Measurements from ENCODE around the gene MR1. TPM values are rescaled to one million over a fixed set of nuclear protein-coding genes. Genes with fewer than 3 reads are reported as not detected.
"Not testable (repeated sequence)": the region's sequence is repeated elsewhere in the genome, so short reads cannot be mapped to it uniquely, and the experiment has no call there.

MR1 gene
- total and polyA plus RNA-seq, 12 donors: 3.9 to 36.1 (median 26.1) TPM

DNA sequence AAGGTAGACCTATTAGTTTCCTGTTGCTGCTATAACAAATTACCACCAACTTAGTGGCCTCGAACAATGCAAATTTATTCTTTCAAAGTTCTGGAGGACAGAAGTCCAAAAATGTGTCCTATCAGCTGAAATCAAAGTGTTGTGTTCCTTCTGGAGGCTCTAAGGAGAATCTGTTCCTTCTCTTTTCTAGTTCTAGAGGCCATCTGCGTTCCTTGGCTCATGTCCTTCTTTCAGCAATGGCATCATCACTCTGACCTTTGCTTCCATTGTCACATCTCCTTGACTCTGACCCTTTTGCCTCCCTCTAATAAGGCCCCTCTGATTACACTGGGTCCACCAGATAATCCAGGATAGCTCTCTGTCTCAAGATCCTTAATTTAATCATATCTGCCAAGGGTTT is 1.2 kb upstream of the MR1 start:
- WGBS, 4 donors: 57 to 70% (median 65%) methylated on average over 2 of the region's 2 CpGs
- DNase-seq: peak in 1 of 7 donors; percentile 9
- Histone ChIP-seq H3K27me3 (no peaks in the 10 kb centered on the region), H3K4me1 (replicated peaks in 1 of 2) (peaks cover 18 to 49% of the 10 kb centered on the region in 2 donors), H3K9me3 (replicated peaks in 1 of 3) (no peaks in the 10 kb centered on the region), H3K27ac (peak overlapping the region; percentile 84 to 97 (median 88)), H3K36me3 (replicated peaks in 1 of 2) (no peaks in the 10 kb centered on the region), H3K4me3 (no peak overlapping the region)
- intact Hi-C loops (cut with DNase I): loop anchor here in 1 of 2 donors (10.0 kb wide), 1 partner anchor 112 kb away; no protein-coding TSS in a partner anchor
- TF ChIP-seq POLR2A (IDR thresholded peaks at IDR 0.05): no peak
- TF ChIP-seq, protein P1, sequence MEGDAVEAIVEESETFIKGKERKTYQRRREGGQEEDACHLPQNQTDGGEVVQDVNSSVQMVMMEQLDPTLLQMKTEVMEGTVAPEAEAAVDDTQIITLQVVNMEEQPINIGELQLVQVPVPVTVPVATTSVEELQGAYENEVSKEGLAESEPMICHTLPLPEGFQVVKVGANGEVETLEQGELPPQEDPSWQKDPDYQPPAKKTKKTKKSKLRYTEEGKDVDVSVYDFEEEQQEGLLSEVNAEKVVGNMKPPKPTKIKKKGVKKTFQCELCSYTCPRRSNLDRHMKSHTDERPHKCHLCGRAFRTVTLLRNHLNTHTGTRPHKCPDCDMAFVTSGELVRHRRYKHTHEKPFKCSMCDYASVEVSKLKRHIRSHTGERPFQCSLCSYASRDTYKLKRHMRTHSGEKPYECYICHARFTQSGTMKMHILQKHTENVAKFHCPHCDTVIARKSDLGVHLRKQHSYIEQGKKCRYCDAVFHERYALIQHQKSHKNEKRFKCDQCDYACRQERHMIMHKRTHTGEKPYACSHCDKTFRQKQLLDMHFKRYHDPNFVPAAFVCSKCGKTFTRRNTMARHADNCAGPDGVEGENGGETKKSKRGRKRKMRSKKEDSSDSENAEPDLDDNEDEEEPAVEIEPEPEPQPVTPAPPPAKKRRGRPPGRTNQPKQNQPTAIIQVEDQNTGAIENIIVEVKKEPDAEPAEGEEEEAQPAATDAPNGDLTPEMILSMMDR (IDR thresholded peaks at IDR 0.05): no peak

DNA sequence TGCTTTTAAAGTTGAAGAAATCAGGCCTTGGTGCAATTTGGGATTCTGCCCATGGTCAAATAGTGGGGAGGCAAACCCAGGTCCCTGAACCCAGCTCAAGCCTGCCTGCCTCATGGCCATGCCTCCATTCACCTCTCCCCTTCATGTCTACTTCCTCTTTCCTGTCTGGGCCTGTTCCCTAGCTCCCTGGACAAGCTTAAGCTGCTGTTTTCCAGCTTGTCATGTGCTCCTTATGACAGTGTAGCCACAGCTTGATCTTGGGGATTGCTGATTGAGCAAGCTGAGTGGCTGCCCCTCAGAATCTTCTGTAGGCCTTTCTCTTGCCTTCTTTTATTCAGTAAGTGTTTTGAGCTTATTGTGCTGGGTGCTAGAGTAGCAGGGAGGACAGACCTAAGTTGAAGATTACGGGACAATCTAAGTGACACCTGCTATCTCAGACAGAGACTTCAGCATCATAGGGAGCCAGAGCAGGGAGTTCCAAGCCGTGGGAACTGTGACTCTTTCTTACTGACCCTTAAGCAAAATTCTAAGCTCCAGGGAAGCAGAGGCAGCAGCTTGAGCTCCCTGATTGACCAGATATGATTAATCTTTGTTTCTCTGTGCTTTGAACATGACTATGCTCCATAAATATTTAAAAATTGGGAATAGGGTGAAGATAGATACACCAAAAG is 520 bp upstream of the MR1 start:
- intact Hi-C loops (cut with DNase I): loop anchor here in 1 of 2 donors (10.0 kb wide), 1 partner anchor 112 kb away; no protein-coding TSS in a partner anchor
- H3K27me3 ChIP-seq: no peaks in the 10 kb centered on the region
- H3K4me3 ChIP-seq: peak overlapping the region in 1 of 4 donors; percentile 58
- H3K27ac ChIP-seq: peak overlapping the region; percentile 84 to 97 (median 88)
- TF ChIP-seq, protein P1 (IDR thresholded peaks at IDR 0.05): no peak
- TF ChIP-seq POLR2A (IDR thresholded peaks at IDR 0.05): no peak
- peak; percentile 38 to 73 (median 59) for DNase-seq
- no peaks in the 10 kb centered on the region for H3K9me3 ChIP-seq (replicated peaks in 1 of 3)
- peaks cover 18 to 51% of the 10 kb centered on the region in 2 donors for H3K4me1 ChIP-seq (replicated peaks in 1 of 2)
- WGBS, 4 donors: 7 to 34% (median 28%) methylated on average over 2 of the region's 2 CpGs
- H3K36me3 ChIP-seq (replicated peaks in 1 of 2): no peaks in the 10 kb centered on the region

DNA sequence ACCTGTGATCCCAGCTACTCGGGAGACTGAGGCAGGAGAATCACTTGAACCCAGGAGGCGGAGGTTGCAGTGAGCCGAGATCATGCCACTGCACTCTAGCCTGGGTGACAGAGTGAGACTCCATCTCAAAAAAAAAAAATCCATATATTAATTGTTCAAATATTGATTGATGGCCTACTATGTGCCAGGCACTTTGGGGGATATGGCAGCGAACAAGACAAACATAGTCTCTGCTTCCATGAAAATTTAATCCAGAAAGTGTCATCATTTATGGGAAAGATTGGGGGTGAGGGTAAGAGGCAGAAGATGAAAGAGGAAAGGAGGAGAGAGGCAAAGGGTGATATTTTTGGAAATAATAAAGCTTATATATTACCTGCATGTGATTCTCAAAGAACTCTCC is 1.4 kb downstream of the MR1 start:
- not testable (repeated sequence) for H3K27me3 ChIP-seq; DNase-seq; H3K9me3 ChIP-seq (replicated peaks in 1 of 3); H3K27ac ChIP-seq; H3K36me3 ChIP-seq (replicated peaks in 1 of 2); H3K4me3 ChIP-seq
- peaks cover 18 to 51% of the 10 kb centered on the region in 2 donors for H3K4me1 ChIP-seq (replicated peaks in 1 of 2)
- WGBS, 4 donors: 92 to 98% (median 96%) methylated on average over 4 of the region's 4 CpGs
- intact Hi-C loops (cut with DNase I): loop anchor here in 1 of 2 donors (10.0 kb wide), 1 partner anchor 110 kb away; no protein-coding TSS in a partner anchor

DNA sequence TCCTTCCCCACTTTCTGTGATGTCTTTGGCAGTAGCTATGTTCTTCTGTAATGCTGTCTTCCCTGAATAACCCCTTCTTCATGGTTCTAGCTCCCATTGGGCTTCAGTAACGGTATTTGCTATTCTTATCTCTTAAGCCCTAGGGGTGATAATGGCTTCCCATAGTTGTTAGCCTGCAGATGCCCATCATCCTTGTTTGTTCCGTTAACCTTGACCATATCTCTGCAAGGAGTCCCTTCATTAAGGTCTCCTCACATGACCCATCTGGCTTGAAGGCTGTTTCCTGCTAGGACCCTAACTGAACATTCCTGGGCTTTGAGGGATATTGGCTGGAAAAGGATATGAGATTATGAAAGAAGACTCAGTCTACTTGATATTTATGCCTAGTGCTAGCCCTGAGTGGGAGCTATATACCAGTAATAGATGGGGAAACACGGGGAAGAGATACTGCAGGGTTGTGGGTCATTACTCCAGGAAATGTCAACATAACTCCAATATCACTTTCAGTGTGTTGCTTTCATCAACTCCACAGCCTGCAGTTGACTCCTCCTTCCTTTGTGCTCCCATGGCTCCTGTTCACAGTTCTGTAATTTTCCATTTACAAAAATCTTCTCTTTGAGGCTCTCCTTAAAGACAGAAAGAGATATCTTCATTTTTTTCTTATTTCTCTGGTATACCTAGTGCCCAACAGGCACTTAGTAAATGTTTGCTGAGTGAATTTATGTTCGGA is 2.5 kb downstream of the MR1 start:
- Histone ChIP-seq H3K36me3 (replicated peaks in 1 of 2) (no peaks in the 10 kb centered on the region), H3K4me3 (no peak overlapping the region), H3K27ac (no peak overlapping the region), H3K27me3 (no peaks in the 10 kb centered on the region), H3K9me3 (replicated peaks in 1 of 3) (no peaks in the 10 kb centered on the region), H3K4me1 (replicated peaks in 1 of 2) (peaks cover 18 to 56% of the 10 kb centered on the region in 2 donors)
- DNase-seq: no peak
- TF ChIP-seq POLR2A (IDR thresholded peaks at IDR 0.05): no peak
- TF ChIP-seq, protein P1 (IDR thresholded peaks at IDR 0.05): no peak
- intact Hi-C loops (cut with DNase I): loop anchor here in 1 of 2 donors (10.0 kb wide), 1 partner anchor 109 kb away; no protein-coding TSS in a partner anchor
- 77 to 86% (median 81%) methylated on average over 4 of the region's 4 CpGs for WGBS, 4 donors
